PFSK-1 (cell line): ENCODE data around the gene KRTAP10-3.

Experiments
- FOXP2 ChIP-seq: optimal IDR thresholded peaks from 2 replicates; pipeline ENCODE3; 2011; ENCODE audit warnings: borderline replicate concordance, control low read depth, inconsistent platforms; ENCODE audit not compliant: insufficient read depth; ENCODE audit errors: extremely low read length, extremely low read depth
- POLR2AphosphoS5 ChIP-seq: IDR thresholded peaks from 2 replicates; pipeline ENCODE4 v1.6.1; 2012; ENCODE audit warnings: low read depth, mild to moderate bottlenecking, control low read depth, low read length, moderate library complexity
- REST ChIP-seq, 2 experiments: IDR thresholded peaks; 2 replicates each; pipeline versions ENCODE4 v1.6.1 to v1.8.0; 2011 to 2012; ENCODE audit warnings: low read depth in 2 of 2, low read length in 2 of 2, control low read depth in 1 of 2, inconsistent platforms in 1 of 2, mild to moderate bottlenecking in 1 of 2, moderate library complexity in 1 of 2; ENCODE audit not compliant: insufficient read depth in 1 of 2
- SIN3A ChIP-seq: IDR thresholded peaks from 2 replicates; pipeline ENCODE4 v1.6.1; 2012; ENCODE audit warnings: mild to moderate bottlenecking, low read length, moderate library complexity, borderline replicate concordance; ENCODE audit not compliant: insufficient read depth
- TAF1 ChIP-seq: IDR thresholded peaks from 2 replicates; pipeline ENCODE4 v1.6.1; 2012; ENCODE audit warnings: low read length, control low read depth, borderline replicate concordance; ENCODE audit not compliant: insufficient read depth

The KRTAP10-3 gene

GRCh38 chr21:44539991-44540666 is 18.5 kb downstream of the KRTAP10-3 start, which contains the start of gene KRTAP10-1:
Gene KRTAP10-1, minus strand, starts transcription at chr21:44540195. Its CDS starts 45 bp downstream, at chr21:44540150.
- TF ChIP-seq SIN3A (no peak), TAF1 (no peak), FOXP2 (no peak), POLR2AphosphoS5 (no peak), REST (IDR thresholded peaks at IDR 0.05; ENCODE audit: insufficient read depth in 1 of 2, low read depth in 2 of 2, low read length in 2 of 2) (no peak)

GRCh38 chr21:44539046-44539445 is 19.5 kb downstream of the KRTAP10-3 start:
- TF ChIP-seq REST (IDR thresholded peaks at IDR 0.05; ENCODE audit: insufficient read depth in 1 of 2, low read depth in 2 of 2, low read length in 2 of 2): no peak
- TF ChIP-seq SIN3A: no peak
- TF ChIP-seq TAF1: no peak
- no peak for TF ChIP-seq FOXP2
- TF ChIP-seq POLR2AphosphoS5: no peak

GRCh38 chr21:44537930-44538911 is 20.4 kb downstream of the KRTAP10-3 start:
- TF ChIP-seq POLR2AphosphoS5 (no peak), FOXP2 (no peak), REST (IDR thresholded peaks at IDR 0.05; ENCODE audit: insufficient read depth in 1 of 2, low read depth in 2 of 2, low read length in 2 of 2) (no peak), SIN3A (no peak), TAF1 (no peak)

GRCh38 chr21:44535963-44536362 is 22.6 kb downstream of the KRTAP10-3 start:
- no peak for TF ChIP-seq POLR2AphosphoS5
- TF ChIP-seq FOXP2: no peak
- no peak for TF ChIP-seq TAF1
- no peak for TF ChIP-seq REST (IDR thresholded peaks at IDR 0.05; ENCODE audit: insufficient read depth in 1 of 2, low read depth in 2 of 2, low read length in 2 of 2)
- TF ChIP-seq SIN3A: no peak
